GM12891 (cell line): ENCODE results near the gene ELMO1.

Experiments
- POLR2A ChIP-seq: IDR thresholded peaks from 2 replicates; pipeline ENCODE4 v1.6.1; 2011; ENCODE audit warnings: low read depth, low read length, control low read depth
- POLR2AphosphoS5 ChIP-seq: IDR thresholded peaks from 2 replicates; pipeline ENCODE4 v1.6.1; 2011; ENCODE audit warnings: low read depth, low read length, control low read depth
- SPI1 ChIP-seq: IDR thresholded peaks from 2 replicates; pipeline ENCODE4 v1.6.1; 2011; ENCODE audit warnings: low read depth, low read length, control low read depth

- TF ChIP-seq SPI1: no peak
- no peak for TF ChIP-seq POLR2A
- no peak for TF ChIP-seq POLR2AphosphoS5
Observed at GRCh38 chr7:36937754-36938563, 510.7 kb downstream of the ELMO1 start.
